ENCODE data around the gene ELF1. TPM values are rescaled to one million over a fixed set of nuclear protein-coding genes. Genes with fewer than 3 reads are reported as not detected.

Gene ELF1
- polyA plus RNA-seq, 1 experiment = 46.8 TPM

GRCh38 chr13:40994581-40995230 is 24.4 kb downstream of the ELF1 start:
- DNase-seq (ENCODE audit: low read depth, low spot score) = no peak
- TF ChIP-seq, protein P1, sequence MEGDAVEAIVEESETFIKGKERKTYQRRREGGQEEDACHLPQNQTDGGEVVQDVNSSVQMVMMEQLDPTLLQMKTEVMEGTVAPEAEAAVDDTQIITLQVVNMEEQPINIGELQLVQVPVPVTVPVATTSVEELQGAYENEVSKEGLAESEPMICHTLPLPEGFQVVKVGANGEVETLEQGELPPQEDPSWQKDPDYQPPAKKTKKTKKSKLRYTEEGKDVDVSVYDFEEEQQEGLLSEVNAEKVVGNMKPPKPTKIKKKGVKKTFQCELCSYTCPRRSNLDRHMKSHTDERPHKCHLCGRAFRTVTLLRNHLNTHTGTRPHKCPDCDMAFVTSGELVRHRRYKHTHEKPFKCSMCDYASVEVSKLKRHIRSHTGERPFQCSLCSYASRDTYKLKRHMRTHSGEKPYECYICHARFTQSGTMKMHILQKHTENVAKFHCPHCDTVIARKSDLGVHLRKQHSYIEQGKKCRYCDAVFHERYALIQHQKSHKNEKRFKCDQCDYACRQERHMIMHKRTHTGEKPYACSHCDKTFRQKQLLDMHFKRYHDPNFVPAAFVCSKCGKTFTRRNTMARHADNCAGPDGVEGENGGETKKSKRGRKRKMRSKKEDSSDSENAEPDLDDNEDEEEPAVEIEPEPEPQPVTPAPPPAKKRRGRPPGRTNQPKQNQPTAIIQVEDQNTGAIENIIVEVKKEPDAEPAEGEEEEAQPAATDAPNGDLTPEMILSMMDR (IDR thresholded peaks at IDR 0.05; ENCODE audit: low read depth, low read length) = no peak
- no peaks in the 10 kb centered on the region for H3K9me3 ChIP-seq (ENCODE audit: control insufficient read depth, insufficient read depth, low read length)
- ChIA-PET POLR2A (no interaction called here), CTCF (no interaction called here)
- no peak overlapping the region for H3K4me3 ChIP-seq (ENCODE audit: low read depth, low read length)
- no peaks in the 10 kb centered on the region for H3K27me3 ChIP-seq (ENCODE audit: control insufficient read depth, insufficient read depth, low read length)
- H3K27ac ChIP-seq (ENCODE audit: low read depth, low read length) = no peak overlapping the region

DNA sequence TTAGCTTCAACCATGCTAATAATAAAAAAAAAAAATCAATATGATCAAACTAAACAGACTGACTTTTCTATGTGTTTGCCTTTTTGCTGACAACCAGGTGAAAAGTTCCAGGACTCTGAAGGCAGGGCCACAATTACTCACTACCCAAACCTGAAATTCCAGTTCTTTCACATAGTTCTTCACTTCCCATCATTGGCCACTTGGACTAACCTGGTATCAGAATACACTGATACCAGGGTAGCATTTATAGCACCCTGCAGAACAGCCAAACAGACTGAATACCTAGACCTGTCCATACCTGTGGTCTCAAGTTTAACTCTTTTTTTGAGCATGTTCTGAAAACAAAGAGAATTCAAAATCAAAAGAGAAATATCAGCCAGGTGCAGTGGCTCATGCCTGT is 25.1 kb downstream of the ELF1 start:
- Histone ChIP-seq H3K4me3 (ENCODE audit: low read depth, low read length) (no peak overlapping the region), H3K9me3 (ENCODE audit: control insufficient read depth, insufficient read depth, low read length) (no peaks in the 10 kb centered on the region), H3K27ac (ENCODE audit: low read depth, low read length) (no peak overlapping the region), H3K27me3 (ENCODE audit: control insufficient read depth, insufficient read depth, low read length) (no peaks in the 10 kb centered on the region)
- POLR2A ChIA-PET = no interaction called here
- CTCF ChIA-PET = no interaction called here
- TF ChIP-seq, protein P1 (IDR thresholded peaks at IDR 0.05; ENCODE audit: low read depth, low read length) = no peak
- DNase-seq (ENCODE audit: low read depth, low spot score) = no peak

GRCh38 chr13:40992678-40993518 is 26.2 kb downstream of the ELF1 start:
- TF ChIP-seq, protein P1 (IDR thresholded peaks at IDR 0.05; ENCODE audit: low read depth, low read length) = no peak
- Histone ChIP-seq H3K27ac (ENCODE audit: low read depth, low read length) (no peak overlapping the region), H3K9me3 (ENCODE audit: control insufficient read depth, insufficient read depth, low read length) (no peaks in the 10 kb centered on the region), H3K4me3 (ENCODE audit: low read depth, low read length) (no peak overlapping the region), H3K27me3 (ENCODE audit: control insufficient read depth, insufficient read depth, low read length) (no peaks in the 10 kb centered on the region)
- CTCF ChIA-PET = interaction anchor here (0.6 to 1.5 kb wide), 4 partner anchors 14 to 72 kb away, joined by 3 to 5 read pairs (median 4); no protein-coding TSS in a partner anchor
- DNase-seq (ENCODE audit: low read depth, low spot score) = no peak
- POLR2A ChIA-PET = interaction anchor here (1.0 kb wide), 1 partner anchor 68 kb away, joined by 3 read pairs; no protein-coding TSS in a partner anchor

DNA sequence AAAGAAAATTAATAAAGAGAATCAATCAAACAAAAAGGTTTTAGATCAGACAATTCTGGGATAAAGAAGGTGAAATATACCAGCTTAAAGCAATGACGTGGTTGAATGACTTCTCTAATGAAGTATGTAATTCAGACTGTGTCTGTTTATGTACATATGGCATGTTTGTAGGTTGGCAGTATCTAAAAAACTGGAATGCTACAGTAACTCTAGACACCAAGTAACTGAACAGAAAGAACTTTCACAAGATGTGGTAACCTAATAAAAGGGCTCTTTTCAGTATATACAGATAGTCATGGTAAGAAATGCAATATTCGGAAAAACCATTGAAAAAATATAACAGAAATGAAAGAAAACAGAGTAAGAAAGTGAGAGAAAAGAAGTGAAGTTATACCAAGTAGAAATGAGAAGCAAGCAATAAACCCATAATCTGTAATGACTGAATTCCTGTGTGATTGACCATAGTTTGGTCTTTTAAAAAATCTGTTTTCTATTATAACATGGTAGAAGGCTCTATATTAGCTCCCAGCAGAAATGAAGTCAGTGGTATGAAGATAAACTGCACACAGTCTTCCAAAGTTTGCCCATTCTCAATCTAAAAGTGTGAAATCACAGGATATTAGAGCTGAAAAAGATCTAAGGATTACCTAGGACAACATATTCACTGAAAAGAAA is 31.4 kb downstream of the ELF1 start:
- H3K27ac ChIP-seq (ENCODE audit: low read depth, low read length) = no peak overlapping the region
- TF ChIP-seq, protein P1 (IDR thresholded peaks at IDR 0.05; ENCODE audit: low read depth, low read length) = no peak
- H3K27me3 ChIP-seq (ENCODE audit: control insufficient read depth, insufficient read depth, low read length) = no peaks in the 10 kb centered on the region
- ChIA-PET POLR2A (interaction anchor here (0.6 to 0.7 kb wide), 2 partner anchors 14 to 16 kb away, joined by 3 to 6 read pairs; no protein-coding TSS in a partner anchor), CTCF (interaction anchor here (0.9 to 1.3 kb wide), 2 partner anchors 66 to 73 kb away, joined by 3 to 4 read pairs; no protein-coding TSS in a partner anchor)
- no peaks in the 10 kb centered on the region for H3K9me3 ChIP-seq (ENCODE audit: control insufficient read depth, insufficient read depth, low read length)
- no peak overlapping the region for H3K4me3 ChIP-seq (ENCODE audit: low read depth, low read length)
- no peak for DNase-seq (ENCODE audit: low read depth, low spot score)
